HCT116 (cell line): ENCODE results near the gene CNPY4. TPM values are rescaled to one million over a fixed set of nuclear protein-coding genes. Genes with fewer than 3 reads are reported as not detected.

ENCODE experiments used
- ATAC-seq: fragments of 200-7000 bp; cut with Tn5 transposase; 2 replicates; pipeline ENCODE4 v1.9.1; 2020; ENCODE audit warnings: mild to moderate bottlenecking, moderate library complexity
- BruUV-seq: library from RNA; stranded (reverse); fragments of 400-500 nt; replicated peaks from 2 replicates; lab custom pipeline; 2021; lab: Mats Ljungman, UMichigan
- CTCF ChIA-PET: fragments of 300-600 bp; sonication (Branson Sonifier 250); formaldehyde crosslinking; loops from one replicate; lab custom pipeline; 2021; ENCODE audit warnings: antibody characterized with exemption; lab: Charles Lee
- POLR2A ChIA-PET: fragments of 300-600, 350-600 bp; sonication (Branson Sonifier 250); formaldehyde crosslinking; loops from one replicate; lab custom pipeline; 2021; ENCODE audit warnings: antibody characterized with exemption; lab: Charles Lee
- RAD21 ChIA-PET, 2 experiments: fragments of 300-600 bp; sonication (Branson Sonifier 250); formaldehyde crosslinking; loops; one replicate each; lab custom pipeline; 2023; ENCODE audit warnings: low total read pairs in 2 of 2; ENCODE audit not compliant: uncharacterized antibody in 2 of 2, unreplicated experiment in 2 of 2, low non-redundant PET in 1 of 2; lab: Charles Lee
- DNase-seq: peaks from one replicate; pipeline ENCODE4 v3.0.0-alpha.2; 2010; ENCODE audit warnings: low read depth, low spot score
- H2AFZ ChIP-seq: fragments of 200-600 bp; shearing (Covaris generic), sonication (generic); 2 replicates; pipeline ENCODE4 v1.6.1; 2017; ENCODE audit warnings: low read depth, mixed run types, mixed read lengths, antibody characterized with exemption, low read length; ENCODE audit not compliant: poor library complexity, severe bottlenecking
- H3K27ac ChIP-seq: 2 replicates; pipeline ENCODE4 v1.5.1; 2012; ENCODE audit warnings: low read depth, low read length
- H3K27me3 ChIP-seq: fragments of 200-600 bp; sonication (generic); 2 replicates; pipeline ENCODE4 v1.6.1; 2016; ENCODE audit warnings: mixed run types, low read length, mixed read lengths; ENCODE audit not compliant: insufficient read depth
- H3K36me3 ChIP-seq, 2 experiments: fragments of 200-500 bp in 1 of 2; fragments of 200-600 bp in 1 of 2; sonication (Bioruptor generic) in 1 of 2; sonication (generic) in 1 of 2; 2 replicates each; pipeline versions ENCODE4 v1.5.1 to v1.6.1; 2014 to 2016; ENCODE audit warnings: low read length in 2 of 2, inconsistent platforms in 1 of 2, mixed read lengths in 1 of 2, mixed run types in 1 of 2; ENCODE audit not compliant: insufficient read depth in 2 of 2, control insufficient read depth in 1 of 2
- H3K4me1 ChIP-seq, 2 experiments: fragments of 200-600 bp in 1 of 2; sonication (generic) in 1 of 2; 2 replicates each; pipeline versions ENCODE4 v1.5.1 to v1.6.1; 2012 to 2017; ENCODE audit warnings: low read length in 2 of 2, inconsistent platforms in 1 of 2, mild to moderate bottlenecking in 1 of 2, mixed read lengths in 1 of 2, mixed run types in 1 of 2, moderate library complexity in 1 of 2; ENCODE audit not compliant: insufficient read depth in 2 of 2, control insufficient read depth in 1 of 2
- H3K4me2 ChIP-seq: fragments of 200-600 bp; sonication (generic); 2 replicates; pipeline ENCODE4 v1.6.1; 2017; ENCODE audit warnings: mixed run types, low read length, mixed read lengths
- H3K4me3 ChIP-seq, 2 experiments: fragments of 200-600 bp in 1 of 2; sonication (generic) in 1 of 2; replicated peaks in 1 of 2; 2 replicates each; pipeline ENCODE4 v1.5.1; 2011 to 2016; ENCODE audit warnings: low read length in 2 of 2, control low read depth in 1 of 2, low read depth in 1 of 2, mild to moderate bottlenecking in 1 of 2, mixed read lengths in 1 of 2, mixed run types in 1 of 2
- H3K79me2 ChIP-seq: fragments of 200-600 bp; sonication (generic); 2 replicates; pipeline ENCODE4 v1.6.1; 2017; ENCODE audit warnings: mild to moderate bottlenecking, mixed run types, low read length, moderate library complexity, mixed read lengths; ENCODE audit not compliant: insufficient read depth
- H3K9ac ChIP-seq: fragments of 200-600 bp; sonication (generic); 2 replicates; pipeline ENCODE4 v1.6.1; 2016; ENCODE audit warnings: low read length, mixed read lengths
- H3K9me2 ChIP-seq: fragments of 200-600 bp; sonication (generic), shearing (Covaris generic); 2 replicates; pipeline ENCODE4 v1.6.1; 2017; ENCODE audit warnings: mixed run types, mild to moderate bottlenecking, moderate library complexity; ENCODE audit not compliant: insufficient read depth
- H3K9me3 ChIP-seq, 2 experiments: fragments of 200-500 bp in 1 of 2; fragments of 200-600 bp in 1 of 2; sonication (Bioruptor generic) in 1 of 2; sonication (generic) in 1 of 2; 2 replicates each; pipeline ENCODE4 v1.6.1; 2014 to 2017; ENCODE audit warnings: low read length in 2 of 2, mixed read lengths in 2 of 2, inconsistent platforms in 1 of 2, low read depth in 1 of 2, mild to moderate bottlenecking in 1 of 2, mixed run types in 1 of 2, moderate library complexity in 1 of 2; ENCODE audit not compliant: control insufficient read depth in 1 of 2, insufficient read depth in 1 of 2
- H4K20me1 ChIP-seq: fragments of 200-600 bp; sonication (generic), shearing (Covaris generic); 2 replicates; pipeline ENCODE4 v1.6.1; 2017; ENCODE audit warnings: mixed run types, mild to moderate bottlenecking, moderate library complexity; ENCODE audit not compliant: insufficient read depth
- CBX3 ChIP-seq: IDR thresholded peaks from 2 replicates; pipeline ENCODE4 v1.6.1; 2012; ENCODE audit warnings: low read depth
- CEBPB ChIP-seq: IDR thresholded peaks from 2 replicates; pipeline ENCODE4 v1.6.1; 2012; ENCODE audit warnings: low read depth
- EGR1 ChIP-seq: IDR thresholded peaks from 2 replicates; pipeline ENCODE4 v1.6.1; 2012; ENCODE audit warnings: low read depth
- ELF1 ChIP-seq: IDR thresholded peaks from 2 replicates; pipeline ENCODE4 v1.6.1; 2012; ENCODE audit warnings: low read depth, borderline replicate concordance
- EZH2 ChIP-seq: fragments of 200-600 bp; sonication (generic); IDR thresholded peaks from 2 replicates; pipeline ENCODE4 v1.6.1; 2017; ENCODE audit warnings: antibody characterized with exemption, mixed run types
- POLR2A ChIP-seq: IDR thresholded peaks from 2 replicates; pipeline ENCODE4 v1.7.0; 2011; ENCODE audit warnings: borderline replicate concordance; ENCODE audit not compliant: insufficient read depth, insufficient read length; ENCODE audit errors: extremely low read depth
- POLR2AphosphoS5 ChIP-seq: IDR thresholded peaks from 2 replicates; pipeline ENCODE4 v1.6.1; 2011; ENCODE audit warnings: mild to moderate bottlenecking, low read depth, low read length, moderate library complexity
- SIN3A ChIP-seq: IDR thresholded peaks from 2 replicates; pipeline ENCODE4 v1.6.1; 2012; ENCODE audit warnings: low read depth
- SRF ChIP-seq: IDR thresholded peaks from 2 replicates; pipeline ENCODE4 v1.6.1; 2012; ENCODE audit warnings: low read depth
- YY1 ChIP-seq: IDR thresholded peaks from 2 replicates; pipeline ENCODE4 v1.6.1; 2011; ENCODE audit warnings: low read length, low read depth, moderate library complexity, mild to moderate bottlenecking; ENCODE audit not compliant: insufficient replicate concordance; ENCODE audit errors: extremely low read depth
- ZBTB33 ChIP-seq: IDR thresholded peaks from 2 replicates; pipeline ENCODE4 v1.6.1; 2011; ENCODE audit warnings: mild to moderate bottlenecking, low read length, moderate library complexity; ENCODE audit not compliant: insufficient replicate concordance; ENCODE audit errors: extremely low read depth
- ZFX ChIP-seq: fragments of 450-650 bp; IDR thresholded peaks from 2 replicates; pipeline ENCODE4 v1.6.1; 2017
- ZNF274 ChIP-seq: fragments of 200-500 bp; sonication (Bioruptor generic); IDR thresholded peaks from 2 replicates; pipeline ENCODE4 v1.6.1; 2014; ENCODE audit warnings: mild to moderate bottlenecking, low read depth, low read length, inconsistent platforms
- intact Hi-C: fragments of 100-400 bp; cut with micrococcal nuclease; formaldehyde crosslinking; loops from 2 replicates; pipeline ENCODE4 v1.10.0; 2022
- total RNA-seq: library from RNA; stranded (reverse); gene quantifications from one replicate; pipeline ENCODE4 v1.2.1, GENCODE V29; 2021; ENCODE audit not compliant: unreplicated experiment

Gene CNPY4
- total RNA-seq, 1 experiment from 2014 or later, result 2.6 TPM

GRCh38 chr7:100088621-100089457 lies 30.6 kb upstream of the CNPY4 start, which contains the start of gene COPS6:
TSS of gene COPS6 (plus strand) at chr7:100088969. CDS start at chr7:100088991, 22 bp downstream.
- ATAC-seq, result peak; percentile 45
- no peak for DNase-seq
- ChIA-PET CTCF (interaction anchor here (1.5 kb wide), 1 partner anchor 13 kb away, joined by 4 read pairs; the partner anchor contains the start of genes AP4M1 and MCM7), POLR2A (interaction anchor here (1.7 kb wide), 1 partner anchor 13 kb away, joined by 11 read pairs; the partner anchor contains the start of genes AP4M1 and MCM7), RAD21 (interaction anchor here in 1 of 2 experiments (0.6 kb wide), 1 partner anchor 185 kb away, joined by 3 read pairs; no protein-coding TSS in a partner anchor)
- Histone ChIP-seq H3K4me1 (peaks cover 8 to 38% of the 10 kb centered on the region in 2 experiments), H3K4me3 (peak within 1 kb of the TSS; percentile 91 to 93), H3K9ac (peak within 1 kb of the TSS; percentile 94), H3K27me3 (no peaks in the 10 kb centered on the region), H3K79me2 (peaks cover 24% of the 10 kb centered on the region), H3K9me3 (no peaks in the 10 kb centered on the region), H3K36me3 (peaks cover 14 to 33% of the 10 kb centered on the region in 2 experiments; a peak in 3 of 4 replicates), H4K20me1 (peaks cover 3% of the 10 kb centered on the region; the same call in 1 of the 2 replicates), H3K4me2 (peak within 1 kb of the TSS; percentile 83), H2AFZ (no peak within 1 kb of the TSS), H3K27ac (peak within 1 kb of the TSS; percentile 90), H3K9me2 (no peaks in the 10 kb centered on the region)
- intact Hi-C loops, result loop anchor here (1.0 kb wide), 1 partner anchor 11 kb away; no protein-coding TSS in a partner anchor
- no TSS peak for BruUV-seq
- TF ChIP-seq POLR2AphosphoS5 (peak; percentile 96), EGR1 (no peak), ZFX (peak; percentile 83), ZBTB33 (peak; percentile 78), ELF1 (no peak), SRF (no peak), EZH2 (no peak), SIN3A (no peak), POLR2A (peak; percentile 88), YY1 (peak; percentile 96), CEBPB (no peak), ZNF274 (no peak), CBX3 (no peak)
